Left kidney (tissue), 2 donors: ENCODE measurements around the gene ACAA2. TPM values are rescaled to one million over a fixed set of nuclear protein-coding genes. Genes with fewer than 3 reads are reported as not detected.
"Not testable (repeated sequence)": the region's sequence is repeated elsewhere in the genome, so short reads cannot be mapped to it uniquely, and the experiment has no call there.

Experiments
- DNase-seq: peaks from one replicate; pipeline ENCODE4 v3.0.0-alpha.2; 2013
- polyA plus RNA-seq: library from polyadenylated mRNA; unstranded; fragments of 120-200 nt; gene quantifications from one replicate; pipeline ENCODE4 v1.2.1, GENCODE V29; 2013; ENCODE audit not compliant: insufficient read length

Gene ACAA2
- polyA plus RNA-seq, 1 donor = 270 TPM

DNA sequence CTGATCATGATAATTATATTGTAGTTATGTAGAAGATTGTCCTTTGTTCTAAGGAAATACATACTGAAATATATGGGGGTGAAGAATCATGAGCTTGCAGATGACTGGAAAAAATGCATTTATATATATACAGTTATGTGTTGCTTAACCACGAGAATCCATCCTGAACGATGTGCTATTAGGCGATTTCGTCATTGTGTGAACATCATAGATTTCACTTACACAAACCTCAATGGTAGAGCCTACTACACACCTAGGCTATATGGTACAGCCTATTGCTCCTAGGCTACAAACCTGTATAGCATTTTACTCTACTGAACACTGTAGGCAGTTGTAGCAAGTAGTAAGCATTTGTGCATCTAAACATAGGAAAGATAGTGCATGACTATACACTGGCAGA, 2.6 kb upstream of the ACAA2 start:
- DNase-seq = no peak

- DNase-seq = peak; percentile 63
These were observed 790 bp upstream of the ACAA2 start for GRCh38 chr18:49814147-49814499.

- DNase-seq = no peak
These were observed 339 bp downstream of the ACAA2 start for GRCh38 chr18:49813069-49813318.

DNA sequence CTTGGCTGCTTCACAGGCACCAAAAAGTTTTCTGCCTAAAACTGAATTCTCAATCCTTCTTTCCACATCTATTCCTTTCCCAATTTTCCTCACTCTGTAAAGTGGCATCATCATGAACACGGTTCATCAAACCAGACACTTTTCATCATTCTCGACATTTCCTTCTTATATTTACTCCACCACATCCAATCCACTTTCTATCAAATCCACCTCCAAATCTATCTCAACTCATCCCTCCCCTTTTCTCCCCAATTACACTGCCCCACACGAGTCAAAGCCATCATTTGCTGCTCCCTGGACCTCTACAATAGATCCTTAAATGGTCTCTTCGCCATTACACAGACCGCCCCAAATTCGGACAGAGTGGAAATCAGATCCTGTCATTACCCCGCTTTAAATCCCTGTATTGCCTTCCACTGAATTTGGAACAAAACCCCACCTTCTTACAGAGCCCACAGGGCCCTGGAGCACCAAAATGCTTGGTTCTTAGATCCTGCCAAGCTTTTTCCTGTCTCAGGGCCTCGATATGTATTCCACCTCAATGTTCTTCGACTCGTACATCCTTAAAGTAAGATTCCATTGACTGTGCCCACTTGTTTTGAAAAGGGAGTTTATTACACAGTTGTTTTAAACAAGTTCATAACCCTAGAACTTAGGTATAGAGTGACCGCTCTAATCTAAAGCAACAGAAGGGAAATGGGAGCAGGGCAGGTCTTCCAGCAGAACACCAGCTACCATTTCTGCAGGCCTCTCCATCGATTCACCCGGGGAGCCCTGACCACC, 856 bp downstream of the ACAA2 start:
- peak; percentile 36 for DNase-seq

DNA sequence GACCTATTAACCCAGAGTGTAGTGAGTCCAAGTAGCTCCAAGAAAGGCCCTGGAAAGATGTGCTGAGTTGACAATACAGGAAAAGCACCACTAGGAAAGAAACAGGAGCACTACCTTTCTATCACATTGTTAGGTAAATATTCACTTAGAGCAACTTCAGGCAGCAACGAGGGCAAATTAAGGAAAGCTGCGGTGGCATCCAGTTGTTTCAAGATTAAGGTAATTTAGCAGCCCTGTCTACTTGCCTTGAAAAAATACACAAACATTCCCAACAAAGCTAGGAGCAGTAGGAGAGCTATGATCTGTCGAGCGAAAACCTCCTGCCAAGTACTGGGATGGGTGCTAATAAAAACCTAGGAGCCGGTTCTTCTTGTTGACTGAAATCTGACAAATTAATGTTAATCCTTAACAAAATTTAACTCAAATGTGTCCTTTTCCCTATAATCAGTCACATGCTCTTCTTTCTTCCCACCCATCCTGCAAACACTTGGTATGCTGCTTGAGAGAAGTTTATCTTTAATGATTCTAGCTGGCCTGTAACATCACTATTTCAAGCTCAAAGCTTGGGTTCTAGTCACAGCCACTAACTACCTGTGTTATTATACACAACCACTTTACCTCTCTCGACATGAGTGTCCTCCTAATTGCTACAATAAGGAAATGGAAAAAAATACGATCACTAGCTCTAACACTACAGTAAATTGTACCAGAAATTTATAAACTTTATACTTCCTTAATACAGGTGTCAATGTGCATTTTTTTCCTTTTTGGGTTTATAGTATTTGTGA, 2.0 kb downstream of the ACAA2 start:
- DNase-seq = peak; percentile 34

DNA sequence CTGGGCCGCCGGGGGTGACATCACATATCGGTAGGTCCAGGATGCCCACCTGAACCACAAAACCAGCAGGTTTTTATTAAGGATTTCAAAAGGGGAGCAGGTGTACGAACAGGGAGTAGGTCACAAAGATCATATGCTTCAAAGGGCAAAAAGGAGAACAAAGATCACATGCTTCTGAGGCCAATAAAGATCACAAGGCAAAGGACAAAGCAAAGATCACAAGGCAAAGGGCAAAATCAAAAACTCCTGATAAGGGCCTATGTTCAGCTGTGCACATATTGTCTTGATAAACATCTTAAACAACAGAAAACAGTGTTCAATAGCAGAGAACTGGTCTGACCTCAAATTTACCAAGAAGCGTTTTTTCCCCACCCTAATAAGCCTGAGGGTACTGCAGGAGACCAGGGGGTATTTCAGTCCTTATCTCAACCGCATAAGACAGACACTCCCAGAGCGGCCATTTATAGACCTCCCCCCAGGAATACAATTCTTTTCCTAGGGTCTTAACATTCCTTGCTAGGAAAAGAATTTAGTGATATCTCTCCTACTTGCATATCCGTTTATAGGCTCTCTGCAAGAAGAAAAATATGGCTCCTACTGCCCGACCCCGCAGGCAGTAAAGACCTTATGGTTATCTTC, 4.7 kb downstream of the ACAA2 start:
- DNase-seq = not testable (repeated sequence)

GRCh38 chr18:49804096-49804495, 9.2 kb downstream of the ACAA2 start:
- no peak for DNase-seq

- DNase-seq = no peak
These were observed 10.7 kb downstream of the ACAA2 start for GRCh38 chr18:49802623-49803022.

DNA sequence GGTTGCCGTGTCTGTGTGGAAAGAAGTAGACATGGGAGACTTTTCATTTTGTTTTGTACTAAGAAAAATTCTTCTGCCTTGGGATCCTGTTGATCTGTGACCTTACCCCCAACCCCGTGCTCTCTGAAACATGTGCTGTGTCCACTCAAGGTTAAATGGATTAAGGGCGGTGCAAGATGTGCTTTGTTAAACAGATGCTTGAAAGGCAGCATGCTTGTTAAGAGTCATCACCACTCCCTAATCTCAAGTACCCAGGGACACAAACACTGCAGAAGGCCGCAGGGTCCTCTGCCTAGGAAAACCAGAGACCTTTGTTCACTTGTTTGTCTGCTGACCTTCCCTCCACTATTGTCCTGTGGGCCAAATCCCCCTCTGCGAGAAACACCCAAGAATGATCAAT, 12.8 kb downstream of the ACAA2 start:
- DNase-seq = not testable (repeated sequence)

DNA sequence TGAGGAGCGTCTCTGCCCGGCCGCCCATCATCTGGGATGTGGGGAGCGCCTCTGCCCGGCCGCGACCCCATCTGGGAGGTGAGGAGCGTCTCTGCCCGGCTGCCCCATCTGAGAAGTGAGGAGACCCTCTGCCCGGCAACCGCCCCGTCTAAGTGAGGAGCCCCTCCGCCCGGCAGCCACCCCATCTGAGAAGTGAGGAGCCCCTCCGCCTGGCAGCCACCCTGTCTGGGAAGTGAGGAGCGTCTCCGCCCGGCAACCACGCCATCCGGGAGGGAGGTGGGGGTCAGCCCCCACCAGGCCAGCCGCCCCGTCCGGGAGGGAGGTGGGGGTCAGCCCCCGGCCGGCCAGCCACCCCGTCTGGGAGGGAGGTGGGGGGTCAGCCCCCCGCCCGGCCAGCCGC, 13.5 kb downstream of the ACAA2 start:
- not testable (repeated sequence) for DNase-seq

GRCh38 chr18:49798001-49798400, 15.3 kb downstream of the ACAA2 start:
- DNase-seq = no peak

GRCh38 chr18:49795612-49796552, 17.5 kb downstream of the ACAA2 start:
- no peak for DNase-seq

- DNase-seq = no peak
These were observed 18.6 kb downstream of the ACAA2 start for GRCh38 chr18:49794743-49795142.

DNA sequence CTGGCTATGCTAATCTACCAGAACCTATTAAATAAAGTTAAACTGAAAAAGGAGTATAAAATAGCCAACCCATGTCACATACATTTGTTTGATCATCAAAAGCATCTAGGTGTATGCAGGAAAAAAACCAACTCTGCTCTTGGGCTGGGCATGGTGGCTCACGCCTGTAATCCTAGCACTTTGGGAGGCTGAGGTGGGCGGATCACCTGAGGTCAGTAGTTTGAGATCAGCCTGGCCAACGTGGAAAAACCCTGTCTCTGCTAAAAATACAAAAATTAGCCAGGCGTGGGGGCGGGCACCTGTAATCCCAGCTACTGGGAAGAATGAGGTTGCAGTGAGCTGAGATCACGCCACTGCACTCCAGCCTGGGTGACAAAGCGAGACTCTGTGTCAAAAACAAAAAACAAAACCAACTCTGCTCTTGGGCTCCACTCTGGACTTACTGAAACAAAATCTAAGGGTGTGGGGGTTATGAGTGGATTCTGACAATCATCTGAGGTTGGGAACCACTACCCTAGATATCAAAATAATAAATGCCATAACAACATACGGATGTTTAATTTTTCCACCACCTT, 23.7 kb downstream of the ACAA2 start:
- DNase-seq = not testable (repeated sequence)

DNA sequence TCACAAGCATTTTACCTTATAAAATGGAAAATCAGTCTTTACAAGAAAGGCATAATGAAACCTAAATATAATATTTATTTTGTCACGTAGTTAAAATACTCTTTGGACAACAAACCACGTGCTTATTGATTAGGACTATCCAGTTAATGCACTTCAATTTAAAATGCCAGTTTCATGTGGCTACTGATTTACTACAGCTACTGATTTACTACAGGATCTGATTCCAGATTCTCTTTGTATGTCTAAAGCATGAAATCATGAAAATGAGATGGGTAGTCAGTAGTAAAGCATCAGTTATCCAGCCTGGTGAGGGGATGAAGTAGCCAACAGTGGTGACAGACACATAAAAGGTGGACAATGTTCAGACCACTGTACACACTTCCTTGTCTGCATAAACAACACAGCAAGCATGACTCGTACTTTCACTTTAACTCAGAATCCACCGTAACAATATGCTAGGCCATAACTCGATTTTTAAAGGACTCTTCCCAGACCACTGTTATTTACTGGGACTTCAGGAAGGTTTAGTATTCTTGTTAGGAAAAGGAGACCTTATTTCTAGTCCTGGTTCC, 24.9 kb downstream of the ACAA2 start:
- DNase-seq = no peak

DNA sequence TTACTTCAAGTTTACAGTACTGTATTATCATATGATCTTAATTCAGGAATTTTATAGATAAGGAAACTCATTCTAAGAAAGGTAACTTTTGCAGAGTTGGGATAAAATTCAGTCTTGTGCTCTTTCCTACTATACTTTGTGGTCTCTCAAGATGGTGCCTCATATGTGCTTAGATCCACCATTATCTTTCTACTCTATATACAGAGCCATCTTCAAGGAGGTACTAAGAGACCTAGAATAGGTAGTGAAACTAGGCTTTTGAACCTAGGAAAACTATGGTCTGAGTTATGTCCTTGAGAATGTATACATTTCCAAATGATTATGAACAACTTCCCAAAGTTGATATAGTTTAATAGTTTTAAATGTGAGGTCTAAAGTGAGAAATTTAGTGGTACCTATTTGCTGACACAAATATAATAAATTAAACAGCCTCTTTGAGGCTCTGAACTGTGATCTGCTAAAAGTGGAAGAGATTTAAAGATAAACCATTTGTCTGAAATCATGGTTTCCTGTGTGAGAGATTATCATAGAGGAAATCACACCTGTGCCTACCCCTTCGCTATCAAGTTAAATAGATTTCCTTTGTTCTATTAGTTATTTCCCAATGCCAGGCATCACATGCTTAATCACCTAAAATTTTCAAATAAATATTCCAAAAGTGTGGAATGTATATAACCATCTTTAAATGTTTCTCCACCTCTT, 27.2 kb downstream of the ACAA2 start:
- DNase-seq = no peak

DNA sequence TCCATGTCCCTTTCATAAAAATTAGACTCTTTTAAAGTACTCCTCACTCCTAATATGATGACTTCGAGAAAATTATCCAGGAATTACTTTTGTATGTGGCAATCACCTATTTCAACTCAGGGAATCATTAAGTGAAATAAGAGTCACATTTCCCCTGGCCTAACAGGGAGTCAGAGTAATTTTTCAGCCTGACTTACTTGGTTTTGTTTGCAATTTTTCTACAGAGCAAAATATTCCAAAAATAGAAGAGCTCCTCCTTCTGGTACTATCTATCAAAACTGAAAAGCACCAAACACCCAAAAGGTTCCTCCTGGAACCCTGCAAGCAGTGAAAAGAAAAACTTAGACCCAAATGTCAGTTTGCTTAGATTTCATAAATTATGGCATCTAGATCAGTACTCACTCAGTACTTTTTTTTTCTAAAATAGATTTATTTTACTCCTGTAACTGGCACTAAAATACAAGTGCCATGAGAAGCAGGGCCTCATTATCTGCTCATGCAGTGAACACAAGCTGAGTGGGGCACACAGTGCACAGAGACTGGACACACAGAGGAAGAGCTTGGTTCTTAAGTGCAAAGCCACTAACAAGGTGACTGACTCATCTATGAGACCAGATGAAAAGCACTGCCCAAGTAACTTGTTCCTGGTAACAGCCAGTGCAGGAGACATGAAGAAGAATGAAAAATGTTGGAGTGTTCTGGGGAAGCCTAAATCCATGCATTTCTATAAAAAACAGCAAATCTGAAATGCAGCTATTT, 28.7 kb downstream of the ACAA2 start:
- no peak for DNase-seq

DNA sequence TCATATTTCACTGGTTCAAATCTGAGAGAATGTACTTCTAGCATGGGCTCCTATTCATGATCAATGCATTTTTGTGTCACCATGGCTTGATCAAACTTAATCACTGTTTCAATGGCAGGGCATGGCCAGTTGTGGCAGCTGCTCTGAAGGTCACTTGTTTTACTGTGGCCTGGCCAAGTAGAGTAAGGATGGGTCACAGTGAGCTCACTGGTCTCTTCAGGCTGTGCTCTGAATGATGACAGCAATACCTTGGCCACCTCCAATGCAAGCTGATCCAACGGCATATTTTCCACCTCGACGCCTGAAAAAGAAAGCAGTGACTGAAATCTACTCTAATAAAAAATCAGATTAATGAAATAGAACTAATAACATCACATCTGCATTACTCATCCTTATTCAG, 29.7 kb downstream of the ACAA2 start:
- DNase-seq = not testable (repeated sequence)

DNA sequence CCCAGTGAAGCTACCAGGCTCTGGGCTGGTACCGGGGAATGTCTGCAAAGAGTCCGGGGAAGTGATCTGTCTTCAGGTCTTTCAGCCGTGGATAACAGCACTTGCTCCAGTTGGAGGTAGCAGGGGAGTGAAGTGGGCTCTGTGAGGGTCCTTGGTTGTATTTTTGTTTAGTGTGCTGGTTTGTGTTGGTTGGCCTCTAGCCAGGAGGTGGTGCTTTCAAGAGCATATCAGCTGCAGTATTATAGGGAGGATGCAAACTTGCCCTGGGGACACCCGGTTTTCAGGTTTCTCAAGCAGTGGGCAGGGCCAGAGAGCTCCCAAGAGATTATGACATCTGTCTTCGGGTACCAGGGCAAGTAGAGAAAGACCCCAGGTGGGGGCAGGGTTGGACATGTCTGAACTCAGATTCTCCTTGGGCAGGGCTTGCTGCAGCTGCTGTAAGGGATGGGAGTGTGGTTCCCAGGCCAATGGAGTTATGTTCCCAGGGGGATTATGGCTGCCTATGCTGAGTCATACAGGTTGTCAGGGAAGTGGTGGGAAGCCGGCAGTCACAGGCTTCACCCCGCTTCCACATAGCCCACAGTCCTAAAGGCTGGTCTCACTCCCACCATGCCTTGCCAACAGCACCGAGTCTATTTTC, 34.4 kb downstream of the ACAA2 start:
- DNase-seq = no peak
